Measurements from ENCODE around the gene SMAD3.

DNA sequence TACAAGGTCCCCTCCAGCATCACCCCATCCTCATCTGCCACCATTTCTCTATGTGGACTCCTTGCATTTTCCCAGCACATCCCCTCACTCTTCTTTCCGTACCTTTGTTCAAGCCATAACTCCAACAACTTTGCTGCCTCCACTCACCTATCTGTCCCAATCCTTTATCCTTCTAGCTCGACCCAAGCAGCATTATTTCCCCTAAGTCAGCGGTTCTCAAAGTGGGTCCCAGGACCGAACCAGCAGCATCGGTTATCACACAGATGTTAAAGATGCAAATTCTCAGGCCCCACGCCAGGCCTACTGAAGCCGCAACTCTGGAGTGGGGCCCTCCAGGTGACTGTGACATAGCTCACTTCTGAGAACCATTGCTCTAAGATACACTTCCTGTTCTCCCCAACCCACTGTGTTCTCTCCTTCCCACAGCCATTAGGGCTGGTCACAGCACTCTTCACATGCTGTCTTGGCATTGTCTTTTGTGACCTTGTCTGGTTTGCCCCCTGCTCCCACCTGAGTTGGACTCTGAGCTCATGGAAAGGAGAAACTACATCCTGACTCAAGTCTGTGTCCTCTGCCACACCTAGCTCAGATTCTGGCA is 132.9 kb downstream of the SMAD3 start:
- TF ChIP-seq ZNF623 (tag by site-specific recombination; IDR thresholded peaks at IDR 0.05): no peak
- TF ChIP-seq, protein P1, sequence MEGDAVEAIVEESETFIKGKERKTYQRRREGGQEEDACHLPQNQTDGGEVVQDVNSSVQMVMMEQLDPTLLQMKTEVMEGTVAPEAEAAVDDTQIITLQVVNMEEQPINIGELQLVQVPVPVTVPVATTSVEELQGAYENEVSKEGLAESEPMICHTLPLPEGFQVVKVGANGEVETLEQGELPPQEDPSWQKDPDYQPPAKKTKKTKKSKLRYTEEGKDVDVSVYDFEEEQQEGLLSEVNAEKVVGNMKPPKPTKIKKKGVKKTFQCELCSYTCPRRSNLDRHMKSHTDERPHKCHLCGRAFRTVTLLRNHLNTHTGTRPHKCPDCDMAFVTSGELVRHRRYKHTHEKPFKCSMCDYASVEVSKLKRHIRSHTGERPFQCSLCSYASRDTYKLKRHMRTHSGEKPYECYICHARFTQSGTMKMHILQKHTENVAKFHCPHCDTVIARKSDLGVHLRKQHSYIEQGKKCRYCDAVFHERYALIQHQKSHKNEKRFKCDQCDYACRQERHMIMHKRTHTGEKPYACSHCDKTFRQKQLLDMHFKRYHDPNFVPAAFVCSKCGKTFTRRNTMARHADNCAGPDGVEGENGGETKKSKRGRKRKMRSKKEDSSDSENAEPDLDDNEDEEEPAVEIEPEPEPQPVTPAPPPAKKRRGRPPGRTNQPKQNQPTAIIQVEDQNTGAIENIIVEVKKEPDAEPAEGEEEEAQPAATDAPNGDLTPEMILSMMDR (tag by site-specific recombination; IDR thresholded peaks at IDR 0.05): no peak
- no peak for TF ChIP-seq ZNF138 (tag by site-specific recombination; IDR thresholded peaks at IDR 0.05; ENCODE audit: borderline replicate concordance)
- no peak for TF ChIP-seq MYNN (tag by site-specific recombination; IDR thresholded peaks at IDR 0.05; ENCODE audit: borderline replicate concordance)
- TF ChIP-seq ZNF837 (tag by site-specific recombination; IDR thresholded peaks at IDR 0.05): no peak
- TF ChIP-seq, protein P2, sequence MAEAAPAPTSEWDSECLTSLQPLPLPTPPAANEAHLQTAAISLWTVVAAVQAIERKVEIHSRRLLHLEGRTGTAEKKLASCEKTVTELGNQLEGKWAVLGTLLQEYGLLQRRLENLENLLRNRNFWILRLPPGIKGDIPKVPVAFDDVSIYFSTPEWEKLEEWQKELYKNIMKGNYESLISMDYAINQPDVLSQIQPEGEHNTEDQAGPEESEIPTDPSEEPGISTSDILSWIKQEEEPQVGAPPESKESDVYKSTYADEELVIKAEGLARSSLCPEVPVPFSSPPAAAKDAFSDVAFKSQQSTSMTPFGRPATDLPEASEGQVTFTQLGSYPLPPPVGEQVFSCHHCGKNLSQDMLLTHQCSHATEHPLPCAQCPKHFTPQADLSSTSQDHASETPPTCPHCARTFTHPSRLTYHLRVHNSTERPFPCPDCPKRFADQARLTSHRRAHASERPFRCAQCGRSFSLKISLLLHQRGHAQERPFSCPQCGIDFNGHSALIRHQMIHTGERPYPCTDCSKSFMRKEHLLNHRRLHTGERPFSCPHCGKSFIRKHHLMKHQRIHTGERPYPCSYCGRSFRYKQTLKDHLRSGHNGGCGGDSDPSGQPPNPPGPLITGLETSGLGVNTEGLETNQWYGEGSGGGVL (tag by site-specific recombination; IDR thresholded peaks at IDR 0.05): no peak
- TF ChIP-seq ZNF768 (tag by site-specific recombination; IDR thresholded peaks at IDR 0.05): no peak
- no peak for TF ChIP-seq ZNF2 (tag by site-specific recombination; IDR thresholded peaks at IDR 0.05)
- TF ChIP-seq TCF7L2 (IDR thresholded peaks at IDR 0.05; ENCODE audit: borderline replicate concordance, low read depth, low read length): no peak
- TF ChIP-seq REPIN1 (tag by site-specific recombination; IDR thresholded peaks at IDR 0.05; ENCODE audit: low read depth): no peak
